SK-N-MC (cell line): ENCODE data around the gene UBE4B.

Experiments used
- EZH2 ChIP-seq: fragments of 200-600 bp; sonication (generic); IDR thresholded peaks from one replicate; pipeline ENCODE4 v1.6.1; 2017; ENCODE audit warnings: antibody characterized with exemption
- POLR2AphosphoS5 ChIP-seq: IDR thresholded peaks from 2 replicates; pipeline ENCODE4 v1.6.1; 2012; ENCODE audit warnings: mild to moderate bottlenecking, low read depth, low read length, borderline replicate concordance

DNA sequence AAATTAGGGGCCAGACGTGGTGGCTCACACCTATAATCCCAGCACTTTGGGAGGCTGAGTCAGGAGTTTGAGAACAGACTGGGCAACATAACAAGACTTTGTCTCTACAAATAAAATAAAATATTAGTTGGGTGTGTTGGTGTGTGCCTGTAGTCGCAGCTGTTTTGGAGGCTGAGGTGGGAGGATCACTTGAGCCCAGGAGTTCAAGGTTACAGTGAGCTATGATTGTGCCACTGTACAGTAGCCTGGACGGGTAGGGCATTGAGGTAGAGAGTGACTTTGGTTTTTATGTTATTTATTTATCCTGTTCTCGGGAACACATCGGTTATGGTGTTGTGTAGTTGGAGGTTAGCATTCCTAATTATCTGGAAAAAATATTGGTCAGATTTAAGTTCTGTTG, 197.1 kb downstream of the UBE4B start:
- no peak for TF ChIP-seq POLR2AphosphoS5
- TF ChIP-seq EZH2 = no peak
